ENCODE results near the gene KRT1.

The KRT1 gene

GRCh38 chr12:52673217-52673616 is 7.0 kb downstream of the KRT1 start:
- H2AK5ac ChIP-seq (ENCODE audit: low read length, severe bottlenecking) = no peak overlapping the region
- H3K4ac ChIP-seq (ENCODE audit: low read depth in 1 of 2, low read length in 2 of 2) = no peak overlapping the region
- H3K27ac ChIP-seq (ENCODE audit: low read length, poor library complexity, severe bottlenecking) = no peak overlapping the region
- no peaks in the 10 kb centered on the region for H3K9me3 ChIP-seq (ENCODE audit: control insufficient read depth, low read length)
- H3K9ac ChIP-seq (ENCODE audit: low read length) = no peak overlapping the region
- no peak overlapping the region for H2BK12ac ChIP-seq (ENCODE audit: low read length in 2 of 2)
- no peaks in the 10 kb centered on the region for H3K79me1 ChIP-seq (replicated peaks; ENCODE audit: low read length, poor library complexity, severe bottlenecking)
- no peak overlapping the region for H4K91ac ChIP-seq (ENCODE audit: low read length)
- H3K14ac ChIP-seq (ENCODE audit: low read length in 2 of 2) = no peak overlapping the region
- 70% methylated on average over 5 of the region's 5 CpGs for WGBS
- peaks cover 20 to 86% of the 10 kb centered on the region in 2 experiments for H3K27me3 ChIP-seq (ENCODE audit: control insufficient read depth in 1 of 2, insufficient read depth in 1 of 2, low read length in 2 of 2)
- H3K18ac ChIP-seq (ENCODE audit: low read depth in 1 of 2, low read length in 2 of 2) = no peak overlapping the region
- no peaks in the 10 kb centered on the region for H3K36me3 ChIP-seq (ENCODE audit: control insufficient read depth in 1 of 2, insufficient read depth in 2 of 2, low read depth in 1 of 2, low read length in 2 of 2)
- no peak overlapping the region for H3K4me2 ChIP-seq (ENCODE audit: low read length, poor library complexity, severe bottlenecking)
- no peak for DNase-seq
- H3K4me1 ChIP-seq (ENCODE audit: control insufficient read depth, insufficient read depth, low read depth, low read length) = no peaks in the 10 kb centered on the region
- no peak overlapping the region for H3K23ac ChIP-seq (ENCODE audit: low read length in 2 of 2)
- H3K4me3 ChIP-seq (ENCODE audit: insufficient read depth in 1 of 2, low read depth in 1 of 2, low read length in 2 of 2) = no peak overlapping the region
- no peak overlapping the region for H4K8ac ChIP-seq (ENCODE audit: low read length)
- H2BK5ac ChIP-seq (ENCODE audit: low read depth, low read length, poor library complexity, severe bottlenecking) = no peak overlapping the region
- H2BK120ac ChIP-seq (ENCODE audit: low read depth, low read length) = no peak overlapping the region
- no peak overlapping the region for H2BK15ac ChIP-seq (ENCODE audit: low read depth, poor library complexity, severe bottlenecking)
- no peak overlapping the region for H2AFZ ChIP-seq (ENCODE audit: low read depth, low read length)

DNA sequence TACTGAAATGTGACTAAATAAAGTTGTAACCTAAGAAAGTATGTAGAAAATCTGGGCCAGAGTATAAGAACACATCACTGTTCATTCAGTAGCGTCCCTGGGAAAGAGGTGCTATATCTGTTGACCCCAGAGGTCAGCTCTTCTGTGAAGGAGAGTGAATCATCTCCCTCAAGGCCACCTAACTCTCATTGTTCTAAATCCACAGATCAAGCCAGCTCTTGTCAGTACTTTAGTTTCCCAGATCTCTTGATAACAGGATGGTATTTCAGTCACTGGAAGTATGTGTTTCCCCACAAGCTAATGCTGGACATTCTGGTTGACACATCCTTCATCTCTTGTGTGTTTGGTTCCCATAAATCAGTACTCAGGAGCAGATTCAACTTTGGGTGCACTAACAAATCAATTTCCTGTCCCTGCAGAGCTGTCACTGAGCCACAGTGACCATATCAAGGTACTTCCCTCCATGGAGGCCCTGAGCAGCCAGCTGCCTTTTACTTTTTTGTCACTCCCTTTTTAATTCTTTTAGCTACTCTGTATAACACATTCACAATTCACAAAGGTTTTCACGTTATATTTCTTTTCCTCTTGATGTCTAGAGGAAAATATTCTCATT is 7.8 kb downstream of the KRT1 start:
- no peaks in the 10 kb centered on the region for H3K9me3 ChIP-seq (ENCODE audit: control insufficient read depth, low read length)
- DNase-seq = no peak

GRCh38 chr12:52670961-52671360 is 9.2 kb downstream of the KRT1 start:
- no peaks in the 10 kb centered on the region for H3K36me3 ChIP-seq (ENCODE audit: control insufficient read depth in 1 of 2, insufficient read depth in 2 of 2, low read depth in 1 of 2, low read length in 2 of 2)

More for the DNA sequence above, 7.8 kb downstream of the KRT1 start:
- no peaks in the 10 kb centered on the region for H3K4me1 ChIP-seq (ENCODE audit: control insufficient read depth, insufficient read depth, low read depth, low read length)
- H3K36me3 ChIP-seq (ENCODE audit: control insufficient read depth in 1 of 2, insufficient read depth in 2 of 2, low read depth in 1 of 2, low read length in 2 of 2) = no peaks in the 10 kb centered on the region
- H3K27me3 ChIP-seq (ENCODE audit: control insufficient read depth in 1 of 2, insufficient read depth in 1 of 2, low read length in 2 of 2) = peaks cover 20 to 84% of the 10 kb centered on the region in 2 experiments
- no peak overlapping the region for H2BK12ac ChIP-seq (ENCODE audit: low read length in 2 of 2)
- no peak overlapping the region for H3K4me2 ChIP-seq (ENCODE audit: low read length, poor library complexity, severe bottlenecking)
- H3K23ac ChIP-seq (ENCODE audit: low read length in 2 of 2) = no peak overlapping the region
- H4K8ac ChIP-seq (ENCODE audit: low read length) = no peak overlapping the region
- H3K18ac ChIP-seq (ENCODE audit: low read depth in 1 of 2, low read length in 2 of 2) = no peak overlapping the region
- H2BK15ac ChIP-seq (ENCODE audit: low read depth, poor library complexity, severe bottlenecking) = no peak overlapping the region
- no peak overlapping the region for H4K91ac ChIP-seq (ENCODE audit: low read length)
- 22% methylated on average over 2 of the region's 2 CpGs for WGBS
- H3K4ac ChIP-seq (ENCODE audit: low read depth in 1 of 2, low read length in 2 of 2) = no peak overlapping the region
- no peak overlapping the region for H2AFZ ChIP-seq (ENCODE audit: low read depth, low read length)
- H2BK120ac ChIP-seq (ENCODE audit: low read depth, low read length) = no peak overlapping the region
- H3K9ac ChIP-seq (ENCODE audit: low read length) = no peak overlapping the region
- no peak overlapping the region for H2AK5ac ChIP-seq (ENCODE audit: low read length, severe bottlenecking)
- H3K79me1 ChIP-seq (replicated peaks; ENCODE audit: low read length, poor library complexity, severe bottlenecking) = no peaks in the 10 kb centered on the region
- no peak overlapping the region for H3K4me3 ChIP-seq (ENCODE audit: insufficient read depth in 1 of 2, low read depth in 1 of 2, low read length in 2 of 2)
- H3K14ac ChIP-seq (ENCODE audit: low read length in 2 of 2) = no peak overlapping the region
- H2BK5ac ChIP-seq (ENCODE audit: low read depth, low read length, poor library complexity, severe bottlenecking) = no peak overlapping the region
- no peak overlapping the region for H3K27ac ChIP-seq (ENCODE audit: low read length, poor library complexity, severe bottlenecking)

DNA sequence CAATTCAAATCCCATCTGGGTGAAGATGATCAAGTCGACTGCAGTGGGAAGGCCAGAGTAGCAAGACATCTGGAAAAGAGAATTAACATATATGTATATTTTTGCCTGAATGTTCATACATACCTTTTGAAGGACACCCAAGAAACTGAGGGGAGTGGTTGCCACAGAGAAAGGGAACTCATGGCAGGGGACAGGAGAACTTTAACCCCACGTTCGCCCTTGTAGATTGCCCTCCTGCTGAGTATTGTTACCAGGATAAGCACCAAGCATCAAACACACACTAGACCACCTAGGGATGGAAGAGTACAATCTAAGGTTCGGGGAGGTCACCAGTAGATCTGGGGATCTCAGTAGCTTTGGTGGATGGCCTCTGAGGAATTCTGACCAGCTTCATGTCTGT is 9.7 kb downstream of the KRT1 start:
- Histone ChIP-seq H3K14ac (ENCODE audit: low read length in 2 of 2) (no peak overlapping the region), H3K9ac (ENCODE audit: low read length) (no peak overlapping the region), H2BK5ac (ENCODE audit: low read depth, low read length, poor library complexity, severe bottlenecking) (no peak overlapping the region), H4K8ac (ENCODE audit: low read length) (no peak overlapping the region), H2AFZ (ENCODE audit: low read depth, low read length) (no peak overlapping the region), H3K4me3 (ENCODE audit: insufficient read depth in 1 of 2, low read depth in 1 of 2, low read length in 2 of 2) (no peak overlapping the region), H3K18ac (ENCODE audit: low read depth in 1 of 2, low read length in 2 of 2) (no peak overlapping the region), H2BK15ac (ENCODE audit: low read depth, poor library complexity, severe bottlenecking) (no peak overlapping the region), H2BK120ac (ENCODE audit: low read depth, low read length) (no peak overlapping the region), H3K27me3 (ENCODE audit: control insufficient read depth in 1 of 2, insufficient read depth in 1 of 2, low read length in 2 of 2) (peaks cover 15 to 80% of the 10 kb centered on the region in 2 experiments), H3K9me3 (ENCODE audit: control insufficient read depth, low read length) (no peaks in the 10 kb centered on the region), H3K27ac (ENCODE audit: low read length, poor library complexity, severe bottlenecking) (no peak overlapping the region), H3K4me2 (ENCODE audit: low read length, poor library complexity, severe bottlenecking) (no peak overlapping the region), H2AK5ac (ENCODE audit: low read length, severe bottlenecking) (no peak overlapping the region), H3K36me3 (ENCODE audit: control insufficient read depth in 1 of 2, insufficient read depth in 2 of 2, low read depth in 1 of 2, low read length in 2 of 2) (no peaks in the 10 kb centered on the region), H3K79me1 (replicated peaks; ENCODE audit: low read length, poor library complexity, severe bottlenecking) (no peaks in the 10 kb centered on the region), H4K91ac (ENCODE audit: low read length) (no peak overlapping the region), H3K4ac (ENCODE audit: low read depth in 1 of 2, low read length in 2 of 2) (no peak overlapping the region), H2BK12ac (ENCODE audit: low read length in 2 of 2) (no peak overlapping the region), H3K23ac (ENCODE audit: low read length in 2 of 2) (no peak overlapping the region), H3K4me1 (ENCODE audit: control insufficient read depth, insufficient read depth, low read depth, low read length) (no peaks in the 10 kb centered on the region)
- 88% methylated on average over 3 of the region's 4 CpGs for WGBS
- no peak for DNase-seq

More at GRCh38 chr12:52670961-52671360, 9.2 kb downstream of the KRT1 start:
- H3K9me3 ChIP-seq (ENCODE audit: control insufficient read depth, low read length) = no peaks in the 10 kb centered on the region
- no peak overlapping the region for H4K91ac ChIP-seq (ENCODE audit: low read length)
- H2BK5ac ChIP-seq (ENCODE audit: low read depth, low read length, poor library complexity, severe bottlenecking) = no peak overlapping the region
- no peak overlapping the region for H3K4ac ChIP-seq (ENCODE audit: low read depth in 1 of 2, low read length in 2 of 2)
- no peak overlapping the region for H3K4me3 ChIP-seq (ENCODE audit: insufficient read depth in 1 of 2, low read depth in 1 of 2, low read length in 2 of 2)
- no peak overlapping the region for H3K4me2 ChIP-seq (ENCODE audit: low read length, poor library complexity, severe bottlenecking)
- no peak for DNase-seq
- H2AK5ac ChIP-seq (ENCODE audit: low read length, severe bottlenecking) = no peak overlapping the region
- no peak overlapping the region for H4K8ac ChIP-seq (ENCODE audit: low read length)
- no peak overlapping the region for H3K23ac ChIP-seq (ENCODE audit: low read length in 2 of 2)
- H2BK15ac ChIP-seq (ENCODE audit: low read depth, poor library complexity, severe bottlenecking) = no peak overlapping the region
- no peak overlapping the region for H3K14ac ChIP-seq (ENCODE audit: low read length in 2 of 2)
- H3K9ac ChIP-seq (ENCODE audit: low read length) = no peak overlapping the region
- H3K4me1 ChIP-seq (ENCODE audit: control insufficient read depth, insufficient read depth, low read depth, low read length) = no peaks in the 10 kb centered on the region
- H3K79me1 ChIP-seq (replicated peaks; ENCODE audit: low read length, poor library complexity, severe bottlenecking) = no peaks in the 10 kb centered on the region
- H3K27me3 ChIP-seq (ENCODE audit: control insufficient read depth in 1 of 2, insufficient read depth in 1 of 2, low read length in 2 of 2) = peaks cover 16 to 80% of the 10 kb centered on the region in 2 experiments
- no peak overlapping the region for H2BK120ac ChIP-seq (ENCODE audit: low read depth, low read length)
- WGBS = 93% methylated on average over 3 of the region's 3 CpGs
- no peak overlapping the region for H3K18ac ChIP-seq (ENCODE audit: low read depth in 1 of 2, low read length in 2 of 2)
- no peak overlapping the region for H3K27ac ChIP-seq (ENCODE audit: low read length, poor library complexity, severe bottlenecking)
- no peak overlapping the region for H2BK12ac ChIP-seq (ENCODE audit: low read length in 2 of 2)
- H2AFZ ChIP-seq (ENCODE audit: low read depth, low read length) = no peak overlapping the region
